GM19452 (cell line): ENCODE measurements around the gene ALOX5AP.
A peak's percentile ranks its signal among the peaks of the same experiment; 100 is the strongest.
"Not testable (repeated sequence)": the region's sequence is repeated elsewhere in the genome, so short reads cannot be mapped to it uniquely, and the experiment has no call there.

Experiments
- ATAC-seq: cut with Tn5 transposase; IDR thresholded peaks from one replicate; pipeline ENCODE4 v1.9.1; 2021; ENCODE audit not compliant: unreplicated experiment

Gene ALOX5AP

DNA sequence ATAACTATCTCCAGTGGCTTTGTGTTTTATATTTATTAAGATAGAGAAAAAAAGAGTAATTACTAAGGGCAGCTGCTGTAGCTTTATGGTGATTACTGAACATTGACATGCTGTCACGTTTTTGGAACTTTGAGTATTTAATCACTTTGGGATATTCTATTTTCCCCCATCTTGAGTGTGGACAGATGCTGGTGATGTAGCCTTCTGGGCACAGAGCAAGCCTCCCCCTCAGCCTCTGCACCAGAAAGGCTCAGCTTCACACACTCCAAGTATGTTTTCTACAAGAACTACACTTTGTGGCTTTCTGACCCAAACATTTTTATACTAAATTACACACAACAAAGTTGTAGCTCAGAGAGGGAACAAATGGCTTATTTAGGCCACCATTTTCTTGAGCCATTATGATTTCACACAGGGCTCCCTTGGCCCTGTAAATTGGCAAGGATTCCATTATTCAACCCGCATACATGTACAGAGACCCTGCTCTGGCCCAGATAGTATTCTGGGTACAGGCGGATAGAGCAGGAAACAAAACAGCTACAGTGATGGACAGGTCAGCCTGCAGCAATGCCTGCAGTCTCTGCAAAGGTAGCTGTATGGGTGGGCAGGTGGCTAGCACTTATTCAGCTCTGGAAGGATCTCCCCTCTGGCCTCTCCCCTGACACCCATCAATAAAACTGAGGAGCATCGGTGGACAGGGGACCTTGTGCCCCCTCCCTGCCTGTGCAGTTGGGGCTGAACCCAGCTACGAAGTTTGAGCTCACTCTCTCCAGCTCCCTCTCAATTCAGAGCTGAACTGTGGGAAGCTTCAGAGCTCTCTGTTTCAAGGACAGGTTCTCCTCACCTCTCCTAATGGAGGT lies 1.3 kb downstream of the ALOX5AP start:
- ATAC-seq = no peak

GRCh38 chr13:30737511-30738337 lies 2.4 kb downstream of the ALOX5AP start:
- ATAC-seq = no peak

DNA sequence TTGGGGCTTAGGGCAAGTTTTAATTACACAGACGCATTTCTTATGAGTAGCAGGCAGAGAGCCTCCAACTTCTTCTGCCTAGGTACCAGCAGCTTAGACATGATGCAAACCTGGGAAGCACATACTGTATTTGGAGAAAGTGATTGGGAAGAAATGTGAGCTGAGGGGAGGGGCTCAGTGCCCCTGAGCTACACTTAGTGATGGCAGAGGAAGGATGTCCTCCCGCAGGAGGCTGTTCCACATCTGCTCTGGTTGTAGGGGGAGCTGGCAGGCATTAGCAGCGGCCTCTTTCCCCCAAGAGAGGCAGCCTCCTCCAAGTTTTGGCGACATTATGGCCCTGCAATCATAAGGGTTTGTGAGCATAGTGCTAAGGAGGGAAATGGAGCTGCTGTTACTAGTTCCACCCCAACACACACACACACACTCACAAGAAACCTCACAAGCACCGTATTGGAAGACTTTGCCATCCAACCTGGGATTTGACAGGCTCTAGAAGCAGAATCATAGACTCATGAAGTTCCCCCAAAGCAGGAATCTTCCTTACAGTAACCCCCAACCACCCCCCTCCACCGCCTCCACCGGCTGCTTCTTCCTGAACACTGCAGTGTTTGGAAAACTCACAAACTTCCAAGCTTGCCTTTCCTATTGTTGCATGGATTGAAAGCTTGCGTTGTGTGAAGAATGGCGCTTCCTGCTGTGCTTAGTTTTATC lies 3.3 kb downstream of the ALOX5AP start:
- ATAC-seq = no peak

GRCh38 chr13:30739237-30739528 lies 3.8 kb downstream of the ALOX5AP start:
- no peak for ATAC-seq

GRCh38 chr13:30739761-30740642 lies 4.7 kb downstream of the ALOX5AP start:
- peak; percentile 38 for ATAC-seq

DNA sequence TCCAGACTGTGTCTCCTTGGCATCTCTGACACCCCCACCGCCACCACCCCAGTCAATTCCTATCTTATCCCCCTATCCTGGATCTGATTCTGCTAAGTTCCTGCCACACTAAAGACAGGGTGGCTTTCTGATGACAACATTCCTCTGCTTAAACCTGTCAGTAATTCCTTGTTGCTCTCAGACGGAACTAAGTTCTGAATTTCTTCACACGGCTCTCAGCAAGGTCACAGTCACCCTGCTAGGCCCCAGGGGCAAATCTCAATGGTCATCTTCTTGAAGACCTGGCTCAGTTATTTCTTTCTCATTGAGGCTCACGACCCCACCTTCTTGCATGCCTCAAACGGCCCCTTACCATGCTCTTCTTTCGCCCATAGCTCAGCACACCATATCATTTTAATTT lies 7.6 kb downstream of the ALOX5AP start:
- no peak for ATAC-seq

DNA sequence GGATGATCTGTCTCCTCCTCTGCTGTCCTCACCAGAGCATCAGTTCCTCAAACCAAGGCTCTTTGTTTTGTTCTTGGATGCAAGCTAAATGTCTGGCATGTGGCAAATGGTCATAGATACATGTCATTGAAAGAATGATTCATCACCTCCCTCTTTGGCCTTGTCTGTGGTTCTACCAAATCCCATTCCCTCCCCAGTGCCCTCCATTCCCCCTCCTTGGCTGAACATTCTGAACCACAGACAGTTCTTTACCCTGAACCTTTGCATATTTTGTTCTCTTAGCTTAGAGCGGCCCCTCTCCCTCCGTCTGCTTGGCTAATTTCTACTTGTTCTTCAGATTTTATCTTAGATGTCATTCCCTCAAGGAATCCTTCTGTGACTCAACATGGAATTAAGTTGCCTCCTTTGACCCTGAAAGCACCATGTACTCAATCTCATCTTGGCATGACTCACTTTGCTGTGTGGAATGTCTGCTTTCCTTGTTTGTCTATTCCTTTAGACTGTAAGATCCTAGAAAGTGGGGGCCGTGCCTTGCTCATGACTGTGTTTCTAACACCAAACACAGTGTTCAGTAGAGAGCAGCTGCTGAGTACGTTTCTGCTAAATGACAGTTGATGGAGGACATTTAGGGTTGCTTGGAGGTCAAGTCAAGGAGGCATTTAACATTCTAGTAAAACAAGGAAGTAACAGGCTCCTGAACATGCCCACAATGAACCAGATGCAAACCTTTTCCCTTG lies 8.1 kb downstream of the ALOX5AP start:
- ATAC-seq = no peak

- peak; percentile 95 for ATAC-seq
These were observed 8.8 kb downstream of the ALOX5AP start for GRCh38 chr13:30744056-30744680.

- no peak for ATAC-seq
These were observed 9.3 kb downstream of the ALOX5AP start for GRCh38 chr13:30744681-30745077.

DNA sequence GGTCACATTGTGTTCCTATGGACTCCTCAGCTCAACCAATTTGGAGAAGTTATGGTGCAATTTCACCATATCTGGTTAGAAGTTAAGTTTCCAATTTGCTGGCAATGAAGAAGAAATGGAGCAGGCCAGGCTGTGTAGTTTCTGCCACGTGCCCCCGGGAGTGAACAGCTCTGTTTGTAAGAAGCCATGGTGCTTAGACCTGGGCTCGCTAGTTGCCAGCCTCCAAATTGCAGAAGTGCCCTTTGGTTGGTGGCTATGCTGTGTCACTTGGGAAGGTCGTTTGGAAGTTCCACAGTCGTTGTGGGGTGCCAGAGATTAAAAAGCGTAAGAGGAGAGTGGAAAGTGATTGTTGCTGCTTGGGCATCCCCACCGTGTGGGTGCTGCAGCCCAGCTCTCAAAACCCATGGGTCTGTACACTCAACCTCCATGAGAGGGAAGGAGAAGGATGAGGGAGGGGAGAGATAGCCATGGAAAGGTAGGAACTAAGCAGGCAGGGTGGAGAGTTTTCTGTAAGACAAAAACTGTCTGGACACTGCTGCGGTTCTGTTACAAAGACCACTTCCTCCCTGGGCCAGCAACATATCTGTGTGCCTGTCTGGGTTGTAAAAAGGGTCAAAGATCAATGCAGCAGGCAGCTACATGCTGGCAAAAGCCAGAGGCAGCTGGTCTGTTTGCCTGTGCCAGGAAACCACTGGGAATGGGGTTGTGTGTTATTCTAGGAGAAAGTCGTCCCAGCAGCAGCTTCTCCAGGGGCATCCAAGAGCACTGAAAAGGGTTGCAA lies 10.8 kb downstream of the ALOX5AP start:
- ATAC-seq = no peak

GRCh38 chr13:30746791-30747190 lies 11.4 kb downstream of the ALOX5AP start:
- ATAC-seq = no peak

DNA sequence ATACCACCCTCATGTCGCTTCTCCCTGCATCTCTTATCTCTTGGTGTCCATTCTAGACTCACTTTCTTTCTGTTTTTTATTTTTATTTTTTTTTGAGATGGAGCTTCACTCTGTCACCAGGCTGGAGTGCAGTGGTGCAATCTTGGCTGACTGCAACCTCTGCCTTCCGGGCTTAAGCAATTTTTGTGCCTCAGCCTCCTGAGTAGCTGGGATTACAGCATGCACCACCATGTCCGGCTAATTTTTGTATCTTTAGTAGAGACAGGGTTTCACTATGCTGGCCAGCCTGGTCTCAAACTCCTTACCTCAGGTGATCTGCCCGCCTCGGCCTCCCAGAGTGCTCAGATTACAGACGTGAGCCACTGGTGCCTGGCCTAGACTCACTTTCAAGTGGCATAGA lies 12.5 kb downstream of the ALOX5AP start:
- not testable (repeated sequence) for ATAC-seq

- no peak for ATAC-seq
These were observed 13.4 kb downstream of the ALOX5AP start for GRCh38 chr13:30748717-30749116.

DNA sequence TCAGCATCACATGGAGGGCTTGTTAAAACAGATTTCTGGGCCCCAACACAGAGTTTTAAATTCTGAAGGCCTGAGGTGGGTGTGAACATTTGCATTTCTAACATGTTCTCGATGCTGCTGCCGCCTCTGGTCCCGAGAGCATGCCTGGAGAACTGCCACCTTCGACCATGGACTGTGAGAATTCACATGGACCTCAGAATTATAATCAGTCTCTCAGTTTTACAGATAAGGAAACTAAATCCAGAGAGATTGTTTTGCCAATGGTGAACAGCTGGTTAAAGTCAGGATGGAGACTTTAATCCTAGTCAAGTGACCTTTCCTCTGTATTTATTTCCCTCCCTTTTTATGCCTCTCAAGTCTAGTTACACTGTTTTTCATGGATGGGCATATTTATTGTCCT lies 14.7 kb downstream of the ALOX5AP start:
- ATAC-seq = no peak

- ATAC-seq = no peak
These were observed 16.0 kb downstream of the ALOX5AP start for GRCh38 chr13:30751183-30751933.

- ATAC-seq = no peak
These were observed 17.0 kb downstream of the ALOX5AP start for GRCh38 chr13:30752201-30752797.

- no peak for ATAC-seq
These were observed 17.8 kb downstream of the ALOX5AP start for GRCh38 chr13:30753030-30753616.
